Measurements from ENCODE around the gene MTHFS.
A peak's percentile ranks its signal among the peaks of the same experiment; 100 is the strongest.
"Not testable (repeated sequence)": the region's sequence is repeated elsewhere in the genome, so short reads cannot be mapped to it uniquely, and the experiment has no call there.

The MTHFS gene

DNA sequence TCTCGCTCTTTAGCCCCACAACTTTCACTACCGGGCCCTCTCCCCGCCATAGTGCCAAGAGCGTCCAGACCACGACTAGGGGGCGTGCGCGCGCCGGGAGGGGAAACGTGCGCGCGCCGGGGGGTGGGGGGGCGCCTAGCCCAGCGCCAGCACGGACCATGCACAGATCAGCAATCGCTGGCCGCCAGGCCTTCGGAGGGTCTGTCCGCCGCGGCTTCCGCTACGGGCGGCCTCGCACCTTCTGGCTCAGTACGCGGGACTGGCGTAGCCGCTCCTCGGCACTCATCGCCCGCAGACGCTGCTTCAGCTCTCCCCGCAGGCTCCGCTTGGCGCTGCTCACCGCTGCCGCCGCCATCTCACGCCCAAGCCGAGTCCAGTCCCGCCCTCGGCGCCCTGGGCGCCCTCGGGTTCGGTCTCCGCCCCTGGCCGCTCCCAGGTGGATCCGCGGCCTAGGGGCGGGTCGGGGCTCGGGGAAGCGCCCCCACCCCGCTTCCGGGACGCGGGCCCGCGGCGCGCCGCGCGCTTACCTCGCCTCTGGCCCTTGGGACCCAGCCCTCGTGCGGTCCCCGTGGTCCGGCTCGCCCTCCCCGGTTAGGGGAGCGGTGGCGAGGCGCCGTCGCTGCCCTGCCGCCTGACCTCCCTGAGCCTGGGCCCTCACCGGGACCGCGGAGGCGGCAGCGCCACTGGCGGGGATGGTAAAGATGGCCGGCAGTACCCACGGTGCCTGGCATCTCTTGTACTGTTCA is at the start of gene MTHFS:
MTHFS (minus strand) TSS at position 381 of the 746 bp plus-strand sequence; CDS start at position 355, 26 bp downstream.
- peak; percentile 75 to 77 for ATAC-seq

DNA sequence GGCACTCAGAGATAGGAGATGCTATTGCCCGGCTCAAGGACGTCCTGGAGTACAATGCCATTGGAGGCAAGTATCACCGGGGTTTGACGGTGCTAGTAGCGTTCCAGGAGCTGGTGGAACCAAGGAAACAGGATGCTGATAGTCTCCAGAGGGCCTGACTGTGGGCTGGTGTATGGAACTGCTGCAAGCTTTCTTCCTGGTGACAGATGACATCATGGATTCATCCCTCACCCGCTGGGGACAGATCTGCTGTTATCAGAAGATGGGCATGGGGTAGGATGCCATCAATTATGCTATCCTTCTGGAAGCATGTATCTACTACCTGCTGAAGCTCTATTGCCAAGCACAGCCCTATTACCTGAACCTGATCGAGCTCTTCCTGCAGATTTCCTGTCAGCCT is 47.8 kb upstream of the MTHFS start:
- ATAC-seq = no peak

DNA sequence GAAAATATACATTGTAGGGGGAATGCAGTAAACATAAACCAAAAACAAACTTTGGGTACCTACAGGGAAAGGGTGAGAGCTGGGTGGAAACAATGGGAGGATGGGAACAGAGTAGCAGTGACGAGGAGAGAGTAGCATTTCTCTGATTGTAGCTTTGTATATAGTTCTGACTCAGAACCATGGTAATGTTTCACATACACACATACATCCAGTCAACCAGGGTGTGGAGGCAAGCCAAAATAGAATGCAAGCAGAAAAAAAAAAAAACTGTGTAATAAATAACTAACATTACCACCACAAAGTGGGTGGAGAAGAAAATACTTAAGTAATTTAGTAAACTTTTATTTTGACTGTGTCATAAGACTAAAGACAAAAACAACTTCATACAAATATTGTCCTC is 47.0 kb upstream of the MTHFS start:
- peak; percentile 33 to 60 for ATAC-seq

DNA sequence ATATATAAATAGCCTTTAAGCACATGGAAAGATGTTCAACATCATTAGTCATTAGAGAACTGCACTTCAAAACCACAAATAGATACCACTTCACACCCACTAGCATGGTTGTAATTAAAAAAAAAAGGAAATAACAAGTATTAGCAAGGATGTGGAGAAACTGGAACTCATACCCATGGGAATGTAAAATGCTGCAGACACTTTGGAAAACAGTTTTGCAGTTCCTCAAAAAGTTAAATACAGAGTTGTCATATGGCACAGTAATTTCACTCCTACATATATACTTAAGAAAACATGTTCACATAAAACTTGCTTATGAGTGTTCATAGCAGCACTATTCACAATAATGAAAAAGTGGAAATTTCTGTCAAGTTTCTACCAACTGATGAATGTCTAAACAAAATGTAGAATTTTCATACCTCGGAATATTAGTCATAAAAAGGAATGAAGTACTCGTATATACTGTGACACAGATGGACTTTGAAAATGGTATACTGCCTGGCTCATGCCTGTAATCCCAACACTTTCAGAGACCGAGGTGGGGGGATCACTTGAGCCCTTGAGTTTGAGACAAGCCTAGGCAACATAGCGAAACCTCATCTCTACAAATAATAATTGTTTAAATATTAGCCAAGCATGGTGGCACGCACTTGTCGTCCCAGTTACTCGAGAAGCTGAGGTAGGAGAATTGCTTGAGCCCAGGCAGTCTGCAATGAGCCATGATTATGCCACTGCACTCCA is 46.1 kb upstream of the MTHFS start:
- peak; percentile 37 to 38 for ATAC-seq

DNA sequence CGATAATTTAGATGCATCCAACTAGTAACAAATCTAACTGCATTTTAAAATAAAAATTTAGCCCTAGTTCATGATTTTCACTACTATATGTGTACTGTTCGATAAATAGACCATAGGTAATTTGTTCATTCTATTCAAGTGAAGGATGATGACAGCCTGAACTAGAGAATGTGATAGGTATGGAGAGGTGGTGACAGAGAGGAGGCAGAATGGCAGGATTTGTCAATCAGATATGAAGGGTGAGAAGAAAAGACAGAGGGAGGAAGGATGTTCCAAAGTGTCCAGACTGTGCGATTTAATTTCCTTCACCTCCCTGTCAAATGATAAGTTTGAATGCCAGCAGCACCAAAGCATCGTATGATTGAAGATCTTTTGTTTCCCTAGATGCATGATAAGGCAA is 42.6 kb upstream of the MTHFS start:
- no peak for ATAC-seq

DNA sequence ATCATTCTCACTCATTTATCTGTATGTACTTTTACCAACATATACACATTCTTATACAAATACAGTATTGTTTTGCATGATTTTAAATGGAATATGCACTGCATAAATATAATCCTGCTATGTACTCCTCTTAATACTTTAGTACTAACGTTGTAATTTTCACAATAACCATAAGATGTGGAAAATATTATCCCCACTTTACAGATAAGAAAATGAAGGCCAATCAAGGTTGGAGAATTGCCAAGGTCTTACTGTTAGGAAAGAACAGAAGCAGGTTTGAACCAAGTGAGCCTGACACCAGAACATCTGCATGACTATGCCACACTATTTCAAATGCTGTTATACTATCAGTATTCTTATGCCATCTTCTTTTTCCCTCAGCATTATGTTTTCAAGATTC is 41.3 kb upstream of the MTHFS start:
- ATAC-seq = no peak

DNA sequence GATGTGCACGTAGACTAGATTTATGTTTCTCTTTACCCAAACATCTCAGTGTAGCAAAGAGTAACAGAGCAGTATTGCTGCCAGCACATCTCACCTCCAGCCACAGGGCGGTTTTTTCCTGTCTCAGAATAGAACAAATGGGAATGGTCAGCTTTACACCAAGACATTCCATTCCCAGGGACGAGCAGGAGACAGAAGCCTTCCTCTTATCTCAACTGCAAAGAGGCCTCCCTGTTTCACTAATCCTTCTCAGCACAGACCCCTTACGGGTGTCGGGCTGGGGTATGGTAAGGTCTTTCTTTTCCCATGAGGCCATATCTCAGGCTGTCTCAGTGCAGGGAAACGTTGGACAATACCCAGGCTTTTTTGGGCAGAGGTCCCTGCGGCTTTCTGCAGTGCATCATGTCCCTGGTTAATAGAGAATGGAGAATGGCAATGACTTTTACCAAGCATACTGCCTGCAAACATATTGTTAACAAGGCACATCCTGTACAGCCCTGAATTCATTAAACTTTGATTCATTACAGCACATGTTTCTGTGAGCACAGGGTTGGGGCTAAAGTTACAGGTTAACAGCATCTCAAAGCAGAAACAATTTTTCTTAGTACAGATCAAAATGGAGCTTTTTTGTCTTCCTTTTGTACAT is 38.9 kb upstream of the MTHFS start:
- ATAC-seq = not testable (repeated sequence)

DNA sequence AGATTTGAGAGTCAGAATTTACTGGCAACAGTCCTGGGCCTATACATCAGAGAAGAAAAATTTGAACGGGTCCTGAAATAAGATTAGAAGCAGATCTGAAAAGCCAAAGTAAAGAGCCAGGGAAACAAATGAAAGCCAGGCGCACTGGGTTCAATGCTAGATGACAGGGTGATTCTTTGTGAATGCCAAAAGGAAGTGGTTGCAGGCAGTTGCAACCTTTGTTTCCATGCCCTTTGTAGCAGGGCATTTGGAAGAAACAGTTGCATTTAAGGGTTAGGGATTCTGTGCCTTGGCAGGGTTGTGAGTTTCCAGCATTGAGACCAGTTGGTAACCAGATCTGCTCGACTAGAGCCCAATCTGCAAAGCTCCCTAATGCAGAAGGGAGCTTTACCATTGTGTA is 36.4 kb upstream of the MTHFS start:
- no peak for ATAC-seq

DNA sequence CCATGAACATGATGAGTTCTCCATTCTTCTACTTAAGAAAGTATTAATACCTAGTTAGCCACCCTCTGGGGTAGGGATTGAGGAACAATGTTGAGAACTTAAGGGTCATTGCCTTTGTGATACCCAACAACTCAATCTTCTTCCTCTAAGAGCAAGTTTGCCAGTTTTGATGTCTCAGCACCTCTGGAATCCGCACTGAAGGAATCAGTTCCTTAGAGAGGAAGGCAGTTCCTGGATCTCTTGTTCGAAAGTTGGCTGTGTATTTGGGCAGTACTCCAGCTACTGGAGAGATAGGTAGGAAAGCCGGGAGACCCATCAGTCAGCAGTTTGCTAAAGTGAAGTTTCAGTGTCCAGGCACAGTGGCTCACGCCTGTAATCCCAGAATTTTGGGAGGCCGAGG is 35.6 kb upstream of the MTHFS start:
- no peak for ATAC-seq

DNA sequence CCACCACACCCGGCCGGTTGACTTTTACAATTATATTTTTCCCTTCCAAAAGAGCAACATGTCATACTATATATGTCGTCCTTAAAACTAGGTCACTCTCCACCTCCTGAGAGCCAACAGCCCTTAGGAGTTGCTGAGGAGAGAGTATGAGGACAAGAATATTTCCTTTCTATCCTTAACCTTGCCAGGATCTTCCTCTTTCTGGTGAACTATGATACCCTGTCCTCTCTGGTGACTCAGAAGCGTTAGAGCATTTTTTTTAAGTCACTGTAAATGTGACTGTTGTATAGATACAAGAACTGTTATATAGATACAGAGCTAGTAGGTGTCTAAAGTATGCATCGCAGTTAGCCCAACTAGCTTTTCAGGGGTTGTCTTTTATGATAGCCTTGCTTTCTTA is 33.7 kb upstream of the MTHFS start:
- ATAC-seq = no peak

DNA sequence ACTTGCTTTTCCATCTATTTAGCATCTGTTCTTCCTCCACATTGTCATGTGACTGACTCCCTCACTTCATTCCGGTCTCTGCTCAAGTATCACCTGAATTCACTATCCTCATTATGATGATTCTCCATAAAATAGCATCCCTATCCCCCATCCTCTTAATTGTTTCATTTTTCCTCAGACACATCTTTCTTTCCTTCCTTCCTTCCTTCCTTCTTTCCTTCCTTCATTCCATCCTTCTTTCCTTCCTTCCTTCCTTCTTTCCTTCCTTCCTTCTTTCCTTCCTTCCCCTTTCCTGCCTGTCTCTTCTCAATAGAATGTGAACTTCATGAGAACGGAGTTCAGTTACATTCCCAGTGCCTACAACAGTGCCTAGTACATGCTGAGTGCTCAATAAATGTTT is 32.6 kb upstream of the MTHFS start:
- ATAC-seq = no peak

DNA sequence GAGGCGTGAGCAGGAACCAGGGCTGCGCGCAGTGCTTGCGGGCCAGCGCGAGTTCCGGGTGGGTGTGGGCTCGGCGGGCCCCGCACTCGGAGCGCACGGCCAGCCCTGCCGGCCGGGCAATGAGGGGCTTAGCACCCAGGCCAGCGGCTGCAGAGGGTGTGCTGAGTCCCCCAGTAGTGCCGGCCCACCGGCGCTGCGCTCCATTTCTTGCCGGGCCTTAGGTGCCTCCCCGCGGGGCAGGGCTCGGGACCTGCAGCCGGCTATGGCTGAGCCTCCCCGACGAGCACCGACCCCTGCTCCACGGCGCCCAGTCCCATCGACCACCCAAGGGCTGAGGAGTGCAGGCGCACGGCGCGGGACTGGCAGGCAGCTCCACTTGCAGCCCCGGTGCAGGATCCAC is 29.3 kb upstream of the MTHFS start:
- ATAC-seq = not testable (repeated sequence)

DNA sequence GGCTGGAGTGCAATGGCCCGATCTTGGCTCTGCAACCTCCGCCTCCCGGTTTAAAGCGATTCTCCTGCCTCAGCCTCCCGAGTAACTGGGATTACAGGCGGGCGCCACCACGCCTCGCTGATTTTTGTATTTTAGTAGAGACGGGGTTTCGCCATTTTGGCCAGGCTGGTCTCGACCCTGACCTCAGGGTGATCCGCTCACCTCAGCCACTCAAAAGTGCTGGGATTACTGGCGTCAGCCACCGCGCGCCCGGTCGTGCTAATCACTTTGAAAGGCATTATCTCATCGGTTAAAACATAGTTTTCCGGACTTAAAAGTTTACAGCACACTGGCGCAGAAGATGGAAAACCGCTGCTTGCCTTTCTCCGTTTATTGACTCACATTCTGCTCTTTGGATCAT is 27.6 kb upstream of the MTHFS start:
- no peak for ATAC-seq

DNA sequence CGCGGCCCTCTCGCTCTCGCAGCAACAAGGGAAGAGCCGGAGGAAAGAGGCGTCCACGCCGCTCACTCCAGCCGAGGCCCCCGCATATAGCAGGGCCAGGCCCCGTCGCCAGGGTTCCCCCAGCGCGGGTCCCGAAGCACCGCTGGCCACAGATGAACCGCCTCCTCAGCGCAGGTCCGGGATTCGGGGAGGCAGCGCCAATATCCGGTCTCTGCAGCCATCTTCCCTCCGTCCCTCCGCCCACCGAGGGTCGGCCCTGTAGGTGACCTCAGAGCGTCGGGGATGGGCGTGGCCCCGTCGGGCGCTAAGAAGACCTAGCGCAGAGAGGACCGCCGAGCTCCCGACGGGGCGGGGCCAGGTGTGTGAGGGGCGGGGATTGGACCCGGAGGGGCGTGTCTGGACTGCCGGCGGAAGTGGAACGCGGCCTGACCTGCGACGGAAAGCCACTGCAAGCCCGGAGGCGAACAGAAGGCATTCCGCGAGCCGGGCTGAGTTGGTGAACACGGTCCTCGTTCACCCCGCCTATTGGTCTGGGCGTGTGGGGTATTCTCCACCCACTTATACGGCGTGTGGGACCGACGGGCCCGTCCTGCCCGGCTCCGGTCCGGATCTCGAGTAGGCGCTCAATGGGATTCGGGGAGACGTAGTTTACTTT is 26.8 kb upstream of the MTHFS start:
- ATAC-seq = peak; percentile 96 to 97

DNA sequence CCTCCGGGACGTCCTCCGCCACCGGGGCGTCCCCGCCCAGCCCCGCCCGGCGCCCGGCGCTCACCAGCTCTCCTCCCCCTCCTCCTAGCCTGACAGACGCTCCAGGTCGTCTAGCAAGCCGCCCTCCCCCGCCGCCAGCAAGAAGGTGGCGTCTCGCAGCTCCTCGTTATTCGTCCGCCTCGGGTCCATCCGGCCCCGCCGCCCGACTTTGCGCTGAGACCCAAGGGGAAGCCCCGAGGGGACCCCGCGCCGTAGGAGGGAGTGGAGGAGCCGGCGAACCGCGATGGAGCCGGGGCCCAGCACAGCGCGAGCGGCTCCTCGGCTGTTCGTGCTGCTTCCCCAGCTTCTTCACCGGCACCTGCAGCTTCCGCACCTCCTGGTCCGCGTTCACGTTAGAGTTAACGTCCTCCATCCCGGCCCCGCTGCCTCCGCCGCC is 26.3 kb upstream of the MTHFS start:
- ATAC-seq = peak; percentile 36 to 44

DNA sequence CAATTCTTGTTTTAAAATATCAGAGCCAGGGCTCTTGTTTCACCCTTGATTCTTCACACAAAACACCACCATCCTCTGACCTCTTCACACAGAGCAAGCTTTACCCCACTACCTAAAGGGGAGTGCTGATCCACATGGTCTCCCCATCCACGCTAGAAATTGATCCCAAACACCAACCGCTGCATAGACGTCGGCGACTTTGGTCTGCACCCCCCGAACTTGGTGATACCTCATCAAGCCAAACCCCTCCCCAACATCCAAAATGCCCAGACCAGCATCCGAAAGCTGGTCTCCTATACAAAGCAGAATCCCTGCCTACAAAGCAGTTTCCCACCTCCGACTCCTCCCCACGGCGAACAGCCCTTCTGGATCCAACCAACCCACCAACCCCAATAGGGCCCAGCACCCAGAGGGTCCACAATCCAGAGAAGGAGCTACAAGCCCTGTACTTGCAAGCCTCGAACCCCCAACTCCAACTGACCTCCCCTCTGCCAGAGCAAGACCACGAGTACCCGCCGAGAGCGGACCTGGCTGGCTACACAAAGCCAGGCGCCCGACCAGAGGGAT is 25.8 kb upstream of the MTHFS start:
- no peak for ATAC-seq

DNA sequence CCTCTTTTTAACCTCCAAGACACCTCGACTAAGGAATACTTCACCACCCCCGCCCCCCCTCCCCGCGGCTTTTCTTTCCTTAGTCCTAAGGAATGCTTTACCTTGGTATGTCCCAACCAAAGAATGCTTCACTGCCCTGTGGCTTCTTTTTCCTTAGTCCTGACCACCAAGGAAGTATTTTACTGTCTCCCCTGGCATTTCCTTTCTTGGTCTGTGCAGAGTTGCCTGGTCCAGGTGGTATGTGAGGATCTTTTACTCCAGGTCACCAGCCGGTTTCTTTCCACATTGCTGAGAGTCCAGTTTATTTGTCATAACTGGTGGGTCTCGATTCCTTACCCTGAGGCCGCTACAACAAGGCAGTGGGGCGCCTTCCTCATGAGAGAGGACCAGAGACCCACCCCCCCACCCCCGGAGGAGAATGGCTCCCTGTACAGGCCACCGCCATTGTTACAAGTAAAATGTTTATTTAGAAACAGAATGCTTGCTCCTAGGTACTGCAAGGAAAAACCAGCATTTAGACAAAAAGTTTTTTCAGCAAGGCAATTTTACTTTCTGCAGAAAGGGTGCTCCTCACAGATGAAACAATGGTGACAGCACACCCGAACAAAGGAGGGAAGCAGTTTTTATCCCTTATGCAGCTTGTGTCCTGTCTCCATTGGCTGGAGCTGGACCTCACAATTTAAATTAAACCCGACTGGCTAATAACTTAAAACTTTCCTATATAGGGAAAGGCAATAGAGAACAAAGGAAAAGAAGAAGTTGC is 23.1 kb upstream of the MTHFS start:
- no peak for ATAC-seq

DNA sequence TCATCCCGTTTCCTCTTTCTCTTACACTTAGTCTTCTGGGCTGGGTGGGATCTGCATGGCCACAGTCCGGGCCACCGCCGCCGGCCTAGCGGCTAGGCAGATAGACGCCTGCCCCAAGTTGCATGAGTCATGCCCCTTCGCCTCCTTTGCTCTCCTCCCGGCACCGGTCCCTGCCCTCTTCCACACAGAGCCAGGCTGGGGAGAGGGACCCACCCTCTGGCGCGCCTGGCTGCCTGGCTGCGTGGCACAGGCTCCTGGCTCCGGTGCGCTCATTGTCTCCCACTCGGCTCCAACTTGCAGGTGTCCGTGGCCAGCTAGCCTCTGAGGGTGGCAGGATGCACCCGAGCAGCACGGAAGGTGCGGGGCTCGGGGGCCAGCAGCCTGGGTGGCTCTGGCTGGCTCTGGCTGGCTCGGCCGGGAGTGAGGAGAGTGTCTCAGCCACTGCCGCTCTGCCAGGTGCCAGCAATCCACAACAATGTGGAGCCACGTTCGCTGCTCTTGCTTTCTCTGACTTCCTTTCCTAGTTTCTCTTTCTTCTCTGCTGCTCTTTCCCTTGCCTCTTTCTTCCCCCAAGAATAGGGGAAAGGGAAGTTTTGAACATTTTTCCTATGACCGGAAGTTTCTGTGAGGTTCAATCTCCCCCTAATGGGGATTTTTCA is 22.4 kb upstream of the MTHFS start:
- ATAC-seq = no peak

DNA sequence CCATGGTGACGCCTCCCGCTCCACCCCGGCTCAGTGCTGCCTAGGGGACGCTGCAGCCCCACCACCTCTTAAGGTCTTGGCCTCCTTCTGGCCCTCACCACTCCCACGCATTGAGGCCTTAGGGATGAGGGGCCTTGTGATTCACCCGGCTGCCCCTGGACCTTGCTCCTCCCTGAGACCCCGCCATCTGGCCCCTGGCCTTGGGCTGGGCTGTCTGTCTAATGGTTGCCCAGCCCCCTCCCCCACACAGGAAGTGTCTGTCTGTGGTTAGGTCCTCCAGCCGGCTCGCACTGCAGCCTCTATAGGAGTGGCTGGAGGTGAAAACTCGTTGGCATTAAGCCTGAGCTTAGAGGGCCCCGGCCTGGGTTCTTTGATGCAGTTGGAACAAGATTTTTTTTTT is 21.5 kb upstream of the MTHFS start:
- ATAC-seq = no peak

DNA sequence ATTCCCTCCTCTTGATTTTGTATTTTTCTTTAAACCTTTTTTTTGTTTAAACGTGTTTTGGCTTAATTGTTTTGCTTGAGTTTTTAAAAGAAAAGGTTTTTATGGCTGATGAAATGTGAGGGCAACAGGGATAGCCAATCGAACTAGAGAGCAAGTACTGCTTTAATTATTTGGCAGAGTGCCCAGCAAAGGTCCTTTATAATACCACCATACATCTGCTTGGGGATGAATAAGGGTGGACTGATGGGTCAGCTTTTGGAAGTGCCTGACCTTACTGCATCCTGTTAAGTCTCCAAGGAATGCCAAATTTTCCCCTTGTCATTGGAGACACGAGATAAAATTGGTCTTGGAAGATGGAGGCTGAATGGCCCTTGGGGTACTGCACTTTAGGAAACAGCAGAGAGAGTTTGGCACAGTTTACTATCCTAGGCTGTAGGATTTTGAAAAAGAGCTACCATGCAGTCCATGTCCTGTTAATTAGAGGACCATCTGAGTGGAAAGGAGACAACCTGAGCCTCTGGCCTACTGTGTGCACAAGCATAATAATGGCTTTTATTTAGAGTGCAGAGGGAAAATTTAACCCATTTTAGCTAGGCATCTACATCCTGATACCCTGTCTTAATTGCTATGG is 19.8 kb upstream of the MTHFS start:
- ATAC-seq = no peak
